ENCODE results near the gene BAZ2B.

The BAZ2B gene

DNA sequence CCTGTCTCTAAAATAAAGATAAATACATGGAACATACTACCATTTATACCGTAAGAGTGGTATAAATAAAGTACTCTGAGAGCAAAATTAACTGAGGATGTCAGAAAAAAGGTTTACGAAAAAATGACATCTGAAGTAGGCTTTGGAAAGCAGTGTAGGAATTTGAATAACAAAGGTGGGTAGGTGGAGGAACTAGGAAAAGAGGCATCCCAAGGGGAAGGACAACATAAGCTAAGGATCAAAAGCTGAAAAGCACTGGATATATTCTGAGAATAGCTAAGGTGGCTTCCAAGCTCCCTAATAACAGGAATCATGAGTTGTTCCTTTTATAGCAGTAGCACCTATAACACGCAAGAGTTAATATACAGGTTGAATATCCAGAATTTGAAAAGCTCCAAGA lies 91.3 kb downstream of the BAZ2B start:
- Histone ChIP-seq H3K27ac (ENCODE audit: low read depth, low read length) (no peak overlapping the region), H3K4me3 (ENCODE audit: low read length) (no peak overlapping the region)
- WGBS: 90% methylated on average over 3 of the region's 3 CpGs

DNA sequence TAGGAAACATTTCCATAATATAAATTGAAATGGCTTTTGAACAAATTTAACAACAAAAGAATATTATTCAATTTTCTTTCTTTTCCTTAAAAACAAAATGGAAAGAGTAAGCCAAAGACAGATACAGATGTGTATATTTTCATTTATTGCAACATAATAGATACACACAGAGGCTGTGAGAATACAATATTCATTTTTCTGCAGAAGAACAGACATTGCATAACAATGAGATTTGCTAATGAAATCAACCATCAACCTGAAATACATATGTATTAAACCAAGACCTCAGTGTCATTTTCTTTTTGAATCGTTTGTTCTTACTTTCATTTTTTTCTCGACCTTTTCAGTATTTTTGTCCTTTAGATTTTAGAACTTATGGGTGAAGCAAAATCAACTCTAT lies 95.1 kb downstream of the BAZ2B start:
- Histone ChIP-seq H3K4me3 (ENCODE audit: low read length) (no peak overlapping the region), H3K9ac (ENCODE audit: low read depth, low read length) (no peak overlapping the region), H3K36me3 (ENCODE audit: insufficient read depth, low read length) (no peaks in the 10 kb centered on the region), H3K9me3 (ENCODE audit: insufficient read depth, low read depth, low read length) (no peaks in the 10 kb centered on the region), H3K27me3 (ENCODE audit: insufficient read depth, low read length) (no peaks in the 10 kb centered on the region), H3K27ac (ENCODE audit: low read depth, low read length) (no peak overlapping the region), H3K4me1 (ENCODE audit: insufficient read depth, low read length) (peaks cover 40% of the 10 kb centered on the region)
- WGBS: 92% methylated on average over 2 of the region's 2 CpGs

More for the DNA sequence above, 91.3 kb downstream of the BAZ2B start:
- H3K9me3 ChIP-seq (ENCODE audit: insufficient read depth, low read depth, low read length): no peaks in the 10 kb centered on the region
- H3K36me3 ChIP-seq (ENCODE audit: insufficient read depth, low read length): no peaks in the 10 kb centered on the region
- no peaks in the 10 kb centered on the region for H3K27me3 ChIP-seq (ENCODE audit: insufficient read depth, low read length)
- peaks cover 14% of the 10 kb centered on the region for H3K4me1 ChIP-seq (ENCODE audit: insufficient read depth, low read length)
- H3K9ac ChIP-seq (ENCODE audit: low read depth, low read length): no peak overlapping the region

DNA sequence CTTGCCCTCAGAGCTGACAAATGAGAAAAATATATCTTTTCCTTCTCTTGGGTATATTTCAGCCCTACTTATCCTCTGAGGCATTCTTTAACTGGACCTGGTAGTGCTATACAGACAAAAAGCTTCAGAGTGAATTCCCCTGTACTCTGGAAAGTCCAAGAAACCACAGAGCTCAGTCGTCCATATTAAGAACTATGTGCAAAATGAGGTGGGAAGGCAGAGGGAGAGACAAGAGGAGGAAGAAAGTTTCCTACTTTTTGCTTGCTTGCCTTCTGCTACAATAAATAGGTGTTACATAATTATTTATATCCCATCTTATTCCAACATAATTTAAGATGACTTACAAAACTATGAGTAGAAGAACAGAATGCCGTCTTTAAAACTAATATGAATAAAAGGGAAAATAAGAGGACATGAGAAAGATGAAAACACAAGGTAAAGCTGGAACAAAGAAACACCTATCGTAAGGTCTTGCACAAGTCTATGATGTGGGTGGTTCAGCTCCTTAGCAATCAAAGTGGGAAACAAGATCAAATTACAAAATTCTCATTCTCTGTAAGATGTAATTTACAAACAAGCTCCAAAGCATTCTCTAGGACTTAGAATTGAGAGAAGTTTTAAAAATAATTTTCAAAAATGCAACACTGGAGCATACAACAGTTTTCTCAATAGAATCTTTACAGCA lies 97.9 kb downstream of the BAZ2B start:
- Histone ChIP-seq H3K9ac (ENCODE audit: low read depth, low read length) (no peak overlapping the region), H3K4me3 (ENCODE audit: low read length) (no peak overlapping the region), H3K4me1 (ENCODE audit: insufficient read depth, low read length) (peaks cover 35% of the 10 kb centered on the region), H3K9me3 (ENCODE audit: insufficient read depth, low read depth, low read length) (no peaks in the 10 kb centered on the region), H3K27ac (ENCODE audit: low read depth, low read length) (no peak overlapping the region), H3K27me3 (ENCODE audit: insufficient read depth, low read length) (no peaks in the 10 kb centered on the region), H3K36me3 (ENCODE audit: insufficient read depth, low read length) (no peaks in the 10 kb centered on the region)
- WGBS: 94% methylated on average over 3 of the region's 3 CpGs

DNA sequence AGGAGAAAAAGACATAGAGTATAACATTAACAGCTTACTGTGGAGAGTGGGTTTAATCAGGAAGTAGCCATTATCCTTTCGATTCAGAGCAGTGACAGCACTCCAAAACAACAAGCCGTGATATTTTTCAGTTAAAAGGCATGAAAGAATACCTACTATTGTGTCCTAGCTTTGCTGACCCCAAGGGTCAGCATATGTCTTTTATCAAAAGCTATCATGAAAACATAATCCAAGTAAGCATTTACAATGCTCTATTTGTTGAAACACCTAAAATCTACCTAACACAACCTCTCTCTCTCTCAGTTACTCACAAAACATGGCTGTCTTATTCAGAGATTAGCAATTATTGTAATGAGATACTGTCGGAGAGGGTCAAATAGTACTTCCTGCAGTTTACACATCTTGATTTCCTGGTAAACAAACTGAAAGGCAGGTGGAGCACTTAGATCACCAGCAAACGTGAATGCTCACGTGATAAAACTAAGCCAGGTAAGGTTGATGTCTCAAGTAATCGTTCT lies 100.0 kb downstream of the BAZ2B start:
- peak overlapping the region; percentile 32 for H3K4me3 ChIP-seq (ENCODE audit: low read length)
- H3K27me3 ChIP-seq (ENCODE audit: insufficient read depth, low read length): no peaks in the 10 kb centered on the region
- peaks cover 35% of the 10 kb centered on the region for H3K4me1 ChIP-seq (ENCODE audit: insufficient read depth, low read length)
- 25% methylated on average over 6 of the region's 6 CpGs for WGBS
- peak overlapping the region; percentile 58 for H3K27ac ChIP-seq (ENCODE audit: low read depth, low read length)
- H3K9me3 ChIP-seq (ENCODE audit: insufficient read depth, low read depth, low read length): no peaks in the 10 kb centered on the region
- no peaks in the 10 kb centered on the region for H3K36me3 ChIP-seq (ENCODE audit: insufficient read depth, low read length)
- 0 out of 2 replicates have a peak overlapping the region, but pooled peaks have one; percentile 14 for H3K9ac ChIP-seq (ENCODE audit: low read depth, low read length)

DNA sequence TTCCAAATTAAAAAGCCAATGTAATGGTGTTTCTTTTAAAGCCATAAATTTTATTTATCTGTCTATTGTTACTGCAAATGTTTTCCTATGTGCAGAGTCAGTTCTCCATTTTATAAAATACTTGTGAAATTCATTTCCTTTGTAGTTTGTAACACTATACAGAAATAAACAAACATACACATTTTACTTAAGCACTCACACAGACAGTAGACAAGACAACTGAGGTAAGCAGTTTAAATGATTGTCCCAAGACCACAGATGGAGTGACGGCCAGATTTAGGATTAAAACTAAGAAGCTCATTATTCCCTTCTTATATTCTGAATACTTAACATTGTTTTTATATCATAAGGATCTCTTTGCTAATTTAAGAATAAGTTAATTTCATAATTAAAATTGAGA lies 100.9 kb downstream of the BAZ2B start:
- Histone ChIP-seq H3K27ac (ENCODE audit: low read depth, low read length) (no peak overlapping the region), H3K9me3 (ENCODE audit: insufficient read depth, low read depth, low read length) (no peaks in the 10 kb centered on the region), H3K27me3 (ENCODE audit: insufficient read depth, low read length) (no peaks in the 10 kb centered on the region), H3K4me3 (ENCODE audit: low read length) (no peak overlapping the region), H3K4me1 (ENCODE audit: insufficient read depth, low read length) (peaks cover 35% of the 10 kb centered on the region), H3K9ac (ENCODE audit: low read depth, low read length) (no peak overlapping the region), H3K36me3 (ENCODE audit: insufficient read depth, low read length) (no peaks in the 10 kb centered on the region)
- whole genome bisulfite sequencing: 80% methylated on average over 1 of the region's 1 CpG

DNA sequence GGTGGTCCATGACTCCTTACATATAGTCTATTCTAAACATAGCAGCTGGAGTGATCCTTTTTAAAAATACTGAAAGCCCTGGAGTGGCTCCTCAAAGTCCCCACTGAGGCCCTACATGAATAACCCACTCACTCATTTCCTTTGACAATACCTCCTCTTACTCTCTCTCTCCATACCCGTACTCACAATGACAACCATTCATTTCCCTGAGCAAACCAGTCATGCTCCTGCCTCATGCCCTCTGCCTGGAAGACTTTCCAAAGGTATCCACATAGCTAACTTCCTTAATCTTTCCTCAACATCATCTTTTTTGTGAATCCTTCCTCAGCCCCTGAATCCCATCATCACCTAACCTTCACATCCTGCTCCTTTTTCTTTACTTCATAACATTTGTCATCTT lies 102.6 kb downstream of the BAZ2B start:
- WGBS: 83% methylated on average over 1 of the region's 1 CpG
- H3K27me3 ChIP-seq (ENCODE audit: insufficient read depth, low read length): no peaks in the 10 kb centered on the region
- H3K9me3 ChIP-seq (ENCODE audit: insufficient read depth, low read depth, low read length): no peaks in the 10 kb centered on the region
- no peak overlapping the region for H3K9ac ChIP-seq (ENCODE audit: low read depth, low read length)
- H3K4me1 ChIP-seq (ENCODE audit: insufficient read depth, low read length): peaks cover 34% of the 10 kb centered on the region
- H3K36me3 ChIP-seq (ENCODE audit: insufficient read depth, low read length): no peaks in the 10 kb centered on the region
- no peak overlapping the region for H3K4me3 ChIP-seq (ENCODE audit: low read length)
- H3K27ac ChIP-seq (ENCODE audit: low read depth, low read length): no peak overlapping the region

DNA sequence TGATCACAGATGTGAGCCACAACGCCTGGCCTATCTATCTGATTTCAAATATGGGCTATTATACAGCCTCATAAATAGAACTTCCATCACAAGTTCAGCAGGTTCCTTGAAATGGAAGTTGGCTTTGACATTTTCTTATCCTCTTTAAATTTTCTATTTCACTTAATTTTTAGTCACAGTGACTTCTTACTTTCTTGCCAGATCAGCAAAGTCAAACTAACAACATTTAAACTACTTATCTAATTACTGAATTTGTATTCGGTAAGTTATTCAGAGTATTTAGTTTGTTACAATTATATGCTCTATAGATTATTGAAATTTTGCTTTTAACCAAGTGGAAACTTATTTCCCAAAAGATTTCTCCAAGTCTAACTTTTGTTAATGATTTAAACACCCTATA lies 108.2 kb downstream of the BAZ2B start:
- no peaks in the 10 kb centered on the region for H3K36me3 ChIP-seq (ENCODE audit: insufficient read depth, low read length)
- no peaks in the 10 kb centered on the region for H3K9me3 ChIP-seq (ENCODE audit: insufficient read depth, low read depth, low read length)
- WGBS: 100% methylated on average over 1 of the region's 2 CpGs
- H3K9ac ChIP-seq (ENCODE audit: low read depth, low read length): no peak overlapping the region
- no peaks in the 10 kb centered on the region for H3K27me3 ChIP-seq (ENCODE audit: insufficient read depth, low read length)
- no peaks in the 10 kb centered on the region for H3K4me1 ChIP-seq (ENCODE audit: insufficient read depth, low read length)
- H3K4me3 ChIP-seq (ENCODE audit: low read length): no peak overlapping the region
- H3K27ac ChIP-seq (ENCODE audit: low read depth, low read length): no peak overlapping the region

DNA sequence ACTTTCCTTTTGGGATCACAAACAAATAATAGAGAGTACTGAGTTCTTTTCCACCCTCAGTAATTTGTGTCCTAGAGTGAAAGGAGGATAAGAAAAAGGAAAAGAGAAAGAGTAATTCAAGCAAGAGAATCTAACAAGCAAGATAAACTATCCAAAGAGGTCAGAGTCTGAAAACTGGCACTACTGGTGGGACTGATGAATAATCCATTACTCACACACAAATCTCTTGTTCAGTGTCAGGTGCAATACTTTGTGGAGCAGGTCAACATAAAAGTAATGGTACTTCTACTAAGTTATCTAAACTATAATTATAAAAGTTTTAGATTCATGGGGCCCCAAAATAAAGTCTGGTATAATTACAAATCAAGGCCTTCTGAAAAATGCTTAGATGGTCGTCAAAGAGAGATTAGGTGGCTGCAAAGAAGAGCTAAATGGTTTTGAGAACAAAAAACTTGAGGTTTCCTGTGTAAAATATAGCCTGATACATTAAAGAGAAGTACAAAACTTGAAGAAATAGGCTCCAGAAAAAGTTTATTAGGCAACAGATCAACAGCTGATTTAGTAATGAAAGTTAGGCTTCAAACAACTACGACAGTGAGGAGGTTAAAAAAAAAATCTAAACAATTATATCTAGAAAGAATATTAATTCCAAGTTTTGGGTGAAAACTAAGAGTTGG lies 109.4 kb downstream of the BAZ2B start:
- Histone ChIP-seq H3K9me3 (ENCODE audit: insufficient read depth, low read depth, low read length) (no peaks in the 10 kb centered on the region; the same call in 1 of the 2 replicates), H3K27ac (ENCODE audit: low read depth, low read length) (no peak overlapping the region), H3K4me1 (ENCODE audit: insufficient read depth, low read length) (no peaks in the 10 kb centered on the region), H3K9ac (ENCODE audit: low read depth, low read length) (no peak overlapping the region), H3K27me3 (ENCODE audit: insufficient read depth, low read length) (no peaks in the 10 kb centered on the region), H3K36me3 (ENCODE audit: insufficient read depth, low read length) (no peaks in the 10 kb centered on the region), H3K4me3 (ENCODE audit: low read length) (no peak overlapping the region)
- 92% methylated on average over 1 of the region's 2 CpGs for WGBS

DNA sequence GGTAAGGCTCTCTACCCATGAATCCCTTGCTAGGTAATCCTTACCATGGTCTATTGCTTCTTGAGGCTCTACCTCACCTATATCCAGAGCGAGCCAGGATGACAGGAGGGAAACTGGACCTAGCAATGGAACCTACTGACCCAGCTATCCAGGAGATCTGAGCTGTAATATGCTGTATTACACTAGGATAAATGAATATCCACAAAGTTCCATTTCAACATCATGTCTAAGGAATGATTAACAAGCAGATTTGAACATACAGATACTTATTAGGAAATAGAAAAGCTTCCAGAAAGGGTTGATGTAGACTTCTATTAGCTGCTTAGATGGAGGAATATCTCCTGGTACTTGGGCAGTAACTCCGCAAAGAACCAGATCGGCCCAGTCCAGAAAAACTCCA lies 110.1 kb downstream of the BAZ2B start:
- WGBS: 96% methylated on average over 3 of the region's 3 CpGs
- Histone ChIP-seq H3K9me3 (ENCODE audit: insufficient read depth, low read depth, low read length) (no peaks in the 10 kb centered on the region; the same call in 1 of the 2 replicates), H3K27ac (ENCODE audit: low read depth, low read length) (no peak overlapping the region)

DNA sequence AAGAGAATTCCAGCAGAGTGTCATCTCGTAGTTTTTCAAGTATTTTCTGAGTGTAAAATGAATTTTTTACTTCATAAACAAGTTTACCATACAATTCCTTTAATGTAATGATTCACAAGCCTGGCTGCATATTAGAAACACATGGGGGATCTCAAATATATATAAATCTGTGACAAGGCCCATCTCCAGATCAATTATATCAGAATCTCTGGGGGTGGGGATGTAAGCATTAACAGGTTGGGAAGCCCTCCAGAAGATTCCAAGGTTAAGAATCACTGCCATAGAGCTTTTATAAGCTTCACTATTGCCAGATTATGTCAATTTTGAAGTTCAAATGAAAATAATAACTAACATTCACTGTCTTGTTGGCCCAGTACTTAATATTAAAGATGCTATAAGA lies 111.2 kb downstream of the BAZ2B start:
- Histone ChIP-seq H3K9me3 (ENCODE audit: insufficient read depth, low read depth, low read length) (no peaks in the 10 kb centered on the region; the same call in 1 of the 2 replicates), H3K4me3 (ENCODE audit: low read length) (no peak overlapping the region), H3K27ac (ENCODE audit: low read depth, low read length) (no peak overlapping the region), H3K4me1 (ENCODE audit: insufficient read depth, low read length) (no peaks in the 10 kb centered on the region), H3K36me3 (ENCODE audit: insufficient read depth, low read length) (peaks cover 3% of the 10 kb centered on the region; the same call in 1 of the 2 replicates), H3K9ac (ENCODE audit: low read depth, low read length) (no peak overlapping the region), H3K27me3 (ENCODE audit: insufficient read depth, low read length) (no peaks in the 10 kb centered on the region)
- WGBS: no CpG with 5 or more reads among the region's 1 CpG

More for the DNA sequence above, 110.1 kb downstream of the BAZ2B start:
- H3K4me1 ChIP-seq (ENCODE audit: insufficient read depth, low read length): no peaks in the 10 kb centered on the region
- no peak overlapping the region for H3K9ac ChIP-seq (ENCODE audit: low read depth, low read length)
- no peaks in the 10 kb centered on the region for H3K36me3 ChIP-seq (ENCODE audit: insufficient read depth, low read length)
- no peak overlapping the region for H3K4me3 ChIP-seq (ENCODE audit: low read length)
- no peaks in the 10 kb centered on the region for H3K27me3 ChIP-seq (ENCODE audit: insufficient read depth, low read length)

DNA sequence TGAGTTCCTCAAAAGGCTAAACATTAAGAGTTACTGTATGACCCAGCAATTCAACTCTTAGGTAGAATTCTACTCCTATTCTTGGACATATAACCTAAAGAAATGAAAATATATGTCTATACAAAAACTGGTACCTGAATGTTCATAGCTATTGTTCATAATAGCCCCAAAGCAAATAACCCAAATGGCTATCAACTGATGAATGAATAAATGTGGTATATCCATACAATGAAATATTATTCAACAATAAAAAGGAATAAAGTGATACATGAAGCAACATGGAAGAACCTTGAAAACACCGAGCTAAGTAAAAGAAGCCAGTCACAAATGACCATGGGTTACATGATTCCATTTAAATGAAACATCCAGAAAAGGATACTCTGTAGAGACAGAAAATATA lies 114.6 kb downstream of the BAZ2B start:
- H3K27me3 ChIP-seq (ENCODE audit: insufficient read depth, low read length): no peaks in the 10 kb centered on the region
- H3K9me3 ChIP-seq (ENCODE audit: insufficient read depth, low read depth, low read length): no peaks in the 10 kb centered on the region; the same call in 1 of the 2 replicates
- no peak overlapping the region for H3K4me3 ChIP-seq (ENCODE audit: low read length)
- 91% methylated on average over 1 of the region's 1 CpG for WGBS
- no peaks in the 10 kb centered on the region for H3K4me1 ChIP-seq (ENCODE audit: insufficient read depth, low read length)
- H3K9ac ChIP-seq (ENCODE audit: low read depth, low read length): no peak overlapping the region
- H3K36me3 ChIP-seq (ENCODE audit: insufficient read depth, low read length): peaks cover 5% of the 10 kb centered on the region; the same call in 1 of the 2 replicates
- H3K27ac ChIP-seq (ENCODE audit: low read depth, low read length): no peak overlapping the region
